Hepatocyte (in vitro differentiated cells): Measurements from ENCODE around the gene EEF2K. TPM values are rescaled to one million over a fixed set of nuclear protein-coding genes. Genes with fewer than 3 reads are reported as not detected.

Experiments used
- DNase-seq: peaks from one replicate; pipeline ENCODE4 v3.0.0-alpha.2; 2016; ENCODE audit warnings: low spot score
- H2AFZ ChIP-seq: fragments of 200-600 bp; sonication (generic); 2 replicates; pipeline ENCODE4 v1.6.0; 2016; ENCODE audit warnings: antibody characterized with exemption, mild to moderate bottlenecking
- H3K27ac ChIP-seq: fragments of 200-600 bp; sonication (generic); 2 replicates; pipeline ENCODE4 v1.5.1; 2016; ENCODE audit warnings: mild to moderate bottlenecking
- H3K27me3 ChIP-seq: fragments of 200-600 bp; sonication (generic); 2 replicates; pipeline ENCODE4 v1.6.1; 2016
- H3K36me3 ChIP-seq: fragments of 200-600 bp; sonication (generic); replicated peaks from 2 replicates; pipeline ENCODE4 v1.5.1; 2016; ENCODE audit warnings: low read depth; ENCODE audit not compliant: insufficient read depth
- H3K4me1 ChIP-seq: fragments of 200-600 bp; sonication (generic); 2 replicates; pipeline ENCODE4 v1.5.1; 2016; ENCODE audit warnings: mild to moderate bottlenecking, moderate library complexity; ENCODE audit not compliant: insufficient read depth
- H3K4me2 ChIP-seq: fragments of 200-600 bp; sonication (generic); 2 replicates; pipeline ENCODE4 v1.6.0; 2016
- H3K4me3 ChIP-seq: fragments of 200-600 bp; sonication (generic); 2 replicates; pipeline ENCODE4 v1.5.1; 2016; ENCODE audit warnings: mild to moderate bottlenecking
- H3K79me2 ChIP-seq: fragments of 200-600 bp; sonication (generic); 2 replicates; pipeline ENCODE4 v1.6.0; 2017; ENCODE audit warnings: mild to moderate bottlenecking
- H3K9me2 ChIP-seq: fragments of 200-600 bp; sonication (generic); replicated peaks from 2 replicates; pipeline ENCODE4 v1.6.0; 2017; ENCODE audit warnings: mild to moderate bottlenecking; ENCODE audit not compliant: insufficient read depth
- H3K9me3 ChIP-seq: fragments of 200-600 bp; sonication (generic); 2 replicates; pipeline ENCODE4 v1.5.1; 2016; ENCODE audit warnings: low read depth, mild to moderate bottlenecking
- H4K20me1 ChIP-seq: fragments of 200-600 bp; sonication (generic); 2 replicates; pipeline ENCODE4 v1.6.0; 2016; ENCODE audit warnings: mild to moderate bottlenecking; ENCODE audit not compliant: insufficient read depth, poor library complexity, severe bottlenecking
- CTCF ChIP-seq: fragments of 200-600 bp; sonication (generic); IDR thresholded peaks from 2 replicates; pipeline ENCODE4 v1.5.1; 2016; ENCODE audit warnings: antibody characterized with exemption, mild to moderate bottlenecking; ENCODE audit not compliant: poor library complexity
- EZH2 ChIP-seq: fragments of 200-600 bp; sonication (generic); IDR thresholded peaks from 2 replicates; pipeline ENCODE4 v1.6.1; 2016; ENCODE audit warnings: antibody characterized with exemption, mild to moderate bottlenecking, borderline replicate concordance
- EZH2phosphoT487 ChIP-seq: fragments of 200-600 bp; sonication (generic); IDR thresholded peaks from one replicate; pipeline ENCODE4 v1.6.1; 2018; ENCODE audit warnings: antibody characterized with exemption, mild to moderate bottlenecking, low read depth, moderate library complexity; ENCODE audit not compliant: unreplicated experiment, severe bottlenecking
- WGBS: methylation state at CpG from one replicate; pipeline ENCODE4 v1.1.6; 2016; ENCODE audit warnings: low lambda C conversion rate; ENCODE audit errors: missing lambda C conversion rate; 5-methylcytosine and 5-hydroxymethylcytosine counted together
- polyA plus RNA-seq: library from polyadenylated mRNA; unstranded; fragments of >200 nt; fragmentation: Nextera tagmentation; extraction: Ambion mirVana; gene quantifications from 2 replicates; pipeline ENCODE4 v1.2.1, GENCODE V29; 2016
- total RNA-seq: library from RNA; depleted of rRNA; stranded (reverse); fragments of >200 nt; gene quantifications from 2 replicates; pipeline ENCODE4 v1.2.3, GENCODE V29; 2014

The EEF2K gene
- total and polyA plus RNA-seq, 2 experiments from 2014 or later: 7.9 to 15.1 TPM

GRCh38 chr16:22260490-22260889 is 54.4 kb downstream of the EEF2K start:
- WGBS: 94% methylated on average over 3 of the region's 3 CpGs
- no peaks in the 10 kb centered on the region for H3K79me2 ChIP-seq
- H3K4me3 ChIP-seq: no peak overlapping the region
- no peaks in the 10 kb centered on the region for H3K9me2 ChIP-seq
- no peaks in the 10 kb centered on the region for H3K9me3 ChIP-seq
- no peak overlapping the region for H3K27ac ChIP-seq
- TF ChIP-seq EZH2phosphoT487 (no peak), EZH2 (no peak), CTCF (no peak)
- no peak overlapping the region for H2AFZ ChIP-seq
- DNase-seq: no peak
- no peaks in the 10 kb centered on the region for H3K4me1 ChIP-seq
- no peaks in the 10 kb centered on the region for H3K36me3 ChIP-seq
- no peak overlapping the region for H3K4me2 ChIP-seq
- H3K27me3 ChIP-seq: no peaks in the 10 kb centered on the region
- H4K20me1 ChIP-seq: no peaks in the 10 kb centered on the region

- no peaks in the 10 kb centered on the region for H3K27me3 ChIP-seq
- TF ChIP-seq EZH2phosphoT487 (no peak), EZH2 (no peak), CTCF (no peak)
- no peaks in the 10 kb centered on the region for H3K36me3 ChIP-seq
- WGBS: 94% methylated on average over 4 of the region's 4 CpGs
- H3K4me2 ChIP-seq: no peak overlapping the region
- no peak overlapping the region for H3K4me3 ChIP-seq
- DNase-seq: no peak
- no peak overlapping the region for H2AFZ ChIP-seq
- no peaks in the 10 kb centered on the region for H3K4me1 ChIP-seq
- H3K27ac ChIP-seq: no peak overlapping the region
- H3K9me2 ChIP-seq: no peaks in the 10 kb centered on the region
- no peaks in the 10 kb centered on the region for H3K79me2 ChIP-seq
- H4K20me1 ChIP-seq: no peaks in the 10 kb centered on the region
- H3K9me3 ChIP-seq: no peaks in the 10 kb centered on the region
These were observed 56.4 kb downstream of the EEF2K start for GRCh38 chr16:22262460-22262859.

GRCh38 chr16:22264786-22265185 is 58.7 kb downstream of the EEF2K start:
- WGBS: 62% methylated on average over 7 of the region's 7 CpGs
- no peak overlapping the region for H3K27ac ChIP-seq
- no peak for TF ChIP-seq EZH2phosphoT487
- TF ChIP-seq EZH2: no peak
- no peak for TF ChIP-seq CTCF

GRCh38 chr16:22265351-22265750 is 59.3 kb downstream of the EEF2K start:
- DNase-seq: no peak
- no peaks in the 10 kb centered on the region for H3K79me2 ChIP-seq
- no peak overlapping the region for H3K27ac ChIP-seq
- no peaks in the 10 kb centered on the region for H3K4me1 ChIP-seq
- 70% methylated on average over 5 of the region's 5 CpGs for WGBS
- TF ChIP-seq EZH2phosphoT487: no peak
- TF ChIP-seq EZH2: no peak
- TF ChIP-seq CTCF: no peak
- no peak overlapping the region for H3K4me3 ChIP-seq
- H2AFZ ChIP-seq: no peak overlapping the region
- H3K4me2 ChIP-seq: no peak overlapping the region
- H3K9me2 ChIP-seq: no peaks in the 10 kb centered on the region
- H3K27me3 ChIP-seq: no peaks in the 10 kb centered on the region
- no peaks in the 10 kb centered on the region for H3K36me3 ChIP-seq
- H3K9me3 ChIP-seq: no peaks in the 10 kb centered on the region
- H4K20me1 ChIP-seq: no peaks in the 10 kb centered on the region

More at GRCh38 chr16:22264786-22265185, 58.7 kb downstream of the EEF2K start:
- H3K9me2 ChIP-seq: no peaks in the 10 kb centered on the region
- H3K9me3 ChIP-seq: no peaks in the 10 kb centered on the region
- H3K4me2 ChIP-seq: no peak overlapping the region
- H3K27me3 ChIP-seq: no peaks in the 10 kb centered on the region
- H3K36me3 ChIP-seq: no peaks in the 10 kb centered on the region
- no peak overlapping the region for H2AFZ ChIP-seq
- H4K20me1 ChIP-seq: no peaks in the 10 kb centered on the region
- H3K79me2 ChIP-seq: no peaks in the 10 kb centered on the region
- H3K4me1 ChIP-seq: no peaks in the 10 kb centered on the region
- DNase-seq: no peak
- no peak overlapping the region for H3K4me3 ChIP-seq
